HG02852 (cell line): ENCODE measurements around the gene SPINT2.
A peak's percentile ranks its signal among the peaks of the same experiment; 100 is the strongest.
"Not testable (repeated sequence)": the region's sequence is repeated elsewhere in the genome, so short reads cannot be mapped to it uniquely, and the experiment has no call there.

Experiments used
- ATAC-seq: cut with Tn5 transposase; IDR thresholded peaks from one replicate; pipeline ENCODE4 v1.9.1; 2021; ENCODE audit warnings: mild to moderate bottlenecking, moderate library complexity; ENCODE audit not compliant: unreplicated experiment

SPINT2 gene

DNA sequence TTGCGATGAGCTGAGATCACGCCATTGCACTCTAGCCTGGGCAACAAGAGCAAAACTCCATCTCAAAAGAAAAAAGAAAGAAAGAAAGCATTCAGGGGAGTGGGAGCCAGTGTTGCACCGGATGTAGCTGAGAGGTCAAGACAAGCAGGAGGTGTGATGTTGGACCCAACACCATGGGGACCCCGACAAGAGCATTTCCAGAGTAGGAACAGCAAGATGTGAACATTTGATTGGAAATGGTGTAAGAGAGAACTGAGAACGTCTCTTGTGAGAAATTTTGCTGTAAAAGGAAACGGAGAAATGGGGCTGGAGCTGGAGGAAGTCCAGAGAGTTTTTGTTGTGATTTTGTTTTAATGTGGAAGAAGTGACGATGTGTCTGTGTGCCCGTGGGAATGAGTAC lies 24.6 kb upstream of the SPINT2 start:
- ATAC-seq = no peak

DNA sequence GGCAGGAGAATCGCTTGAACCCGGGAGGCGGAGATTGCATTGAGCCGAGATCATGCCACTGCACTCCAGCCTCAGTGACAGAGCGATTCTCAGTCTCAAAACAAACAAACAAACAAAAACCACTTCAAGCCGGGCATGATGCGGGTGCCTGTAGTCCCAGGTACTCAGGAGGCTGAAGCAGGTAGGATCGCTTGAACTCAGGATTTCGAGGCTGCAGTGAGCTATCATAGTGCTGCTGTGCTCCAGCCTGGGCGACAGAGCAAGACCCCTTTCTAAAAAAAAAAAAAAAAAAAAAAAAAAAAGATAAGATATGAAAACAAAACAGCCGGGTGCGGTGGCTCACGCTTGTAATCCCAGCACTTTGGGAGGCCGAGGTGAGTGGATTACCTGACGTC lies 21.1 kb upstream of the SPINT2 start:
- no peak for ATAC-seq

GRCh38 chr19:38245826-38246498 lies 18.4 kb upstream of the SPINT2 start:
- ATAC-seq = no peak

GRCh38 chr19:38247126-38247525 lies 17.2 kb upstream of the SPINT2 start:
- ATAC-seq = no peak

DNA sequence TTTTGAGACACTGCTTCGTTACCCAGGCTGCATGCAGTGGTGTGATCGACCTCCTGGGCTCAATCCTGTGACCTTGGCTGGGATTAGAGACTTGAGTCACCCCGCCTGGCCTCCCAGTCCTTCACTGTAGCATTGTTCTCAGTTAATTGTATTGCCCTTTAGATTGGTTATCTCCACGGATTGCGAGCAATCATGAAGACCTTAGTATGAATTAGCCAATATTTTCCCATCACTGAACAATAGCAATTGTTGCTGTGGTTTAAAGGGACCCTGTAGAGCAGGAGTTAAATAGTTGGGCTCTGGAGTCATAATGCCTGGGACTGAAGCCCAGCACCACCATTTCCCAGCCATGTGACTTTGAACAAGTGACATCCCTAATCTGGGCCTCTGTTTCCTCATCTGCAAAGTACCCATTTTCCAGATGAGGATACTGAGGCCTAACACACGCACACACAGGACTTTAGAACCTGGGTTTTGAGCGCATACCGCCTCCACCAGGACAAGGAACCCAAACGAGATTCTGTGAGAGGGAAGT lies 16.6 kb upstream of the SPINT2 start:
- no peak for ATAC-seq

DNA sequence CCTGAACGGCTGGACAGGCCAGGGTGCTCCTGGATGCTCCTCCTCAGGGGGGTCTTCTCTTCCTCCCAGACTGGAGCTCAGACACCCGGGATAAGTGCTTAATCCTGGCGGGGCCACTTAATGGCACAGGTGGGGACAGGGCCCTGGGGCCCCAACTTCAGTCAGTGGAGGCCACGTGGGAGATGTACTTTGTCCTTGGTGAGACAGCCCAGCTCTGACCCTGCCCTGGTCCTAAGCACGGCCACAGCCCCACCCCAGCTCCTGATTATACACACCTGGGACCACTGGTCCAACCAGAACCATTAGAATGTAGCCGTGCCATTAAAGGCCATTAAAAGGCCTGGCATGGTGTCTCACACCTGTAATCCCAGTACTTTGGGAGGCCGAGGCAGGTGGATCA lies 16.0 kb upstream of the SPINT2 start:
- ATAC-seq = no peak

- no peak for ATAC-seq
Measured at GRCh38 chr19:38250428-38250820, 13.9 kb upstream of the SPINT2 start.

- no peak for ATAC-seq
Measured at GRCh38 chr19:38250821-38251563, 13.4 kb upstream of the SPINT2 start.

GRCh38 chr19:38251564-38252051 lies 12.8 kb upstream of the SPINT2 start:
- ATAC-seq = no peak

GRCh38 chr19:38252385-38252784 lies 12.0 kb upstream of the SPINT2 start:
- no peak for ATAC-seq

DNA sequence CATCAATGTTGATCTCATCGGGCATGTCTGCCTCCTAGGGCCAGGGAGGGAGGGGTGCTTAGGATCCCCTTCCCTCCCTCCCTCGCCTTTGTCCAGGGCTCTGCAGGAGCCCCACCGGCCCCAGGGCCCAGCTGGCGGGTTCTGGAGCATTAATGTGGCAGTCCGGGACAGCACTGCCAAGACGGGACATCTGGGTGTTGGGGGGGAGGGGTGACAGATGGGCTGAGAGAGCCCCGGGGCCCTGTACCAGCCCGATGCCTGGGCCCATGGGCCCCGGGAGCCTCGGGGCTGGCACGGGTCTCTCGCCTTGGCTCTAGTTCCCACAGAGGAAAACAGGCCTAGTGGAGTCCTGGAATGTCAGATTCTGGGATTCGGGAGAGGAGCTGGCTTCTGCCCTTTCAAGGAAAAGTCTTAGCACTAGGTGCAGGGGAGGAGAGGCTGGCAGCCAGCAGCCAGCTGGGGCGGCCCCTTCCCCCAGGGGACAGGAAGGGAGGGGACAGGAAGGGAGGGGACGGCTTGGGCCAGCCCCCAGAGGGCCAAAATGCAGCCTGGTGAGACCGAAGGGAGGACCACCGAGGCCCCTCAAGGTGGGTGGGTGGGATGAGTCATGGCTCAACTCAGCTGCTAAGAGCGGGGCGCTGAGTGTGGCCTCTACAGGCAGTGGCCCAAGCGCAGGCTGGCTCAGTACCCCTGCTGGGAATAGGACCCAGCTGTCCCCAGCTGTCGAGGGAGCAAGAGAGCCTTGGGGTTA lies 11.3 kb upstream of the SPINT2 start:
- no peak for ATAC-seq

DNA sequence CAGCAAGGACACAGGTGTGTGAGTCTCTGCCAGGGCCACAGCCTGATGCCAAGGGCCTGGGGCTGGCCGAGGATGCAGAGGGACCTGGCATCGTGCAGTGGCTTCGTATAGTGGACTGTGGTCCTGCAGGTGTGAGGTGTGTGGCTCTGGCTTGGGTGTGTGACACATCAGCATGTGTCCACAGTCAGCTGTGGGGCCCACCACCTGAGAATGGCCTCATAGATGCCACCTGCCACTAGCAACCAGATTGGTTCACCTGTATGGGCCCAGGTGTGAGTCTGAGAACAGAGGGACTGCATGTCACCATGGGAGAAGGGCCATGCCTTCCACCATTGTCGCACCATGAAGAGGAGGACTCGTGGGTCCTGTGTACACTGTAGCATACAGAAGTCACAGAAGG lies 10.6 kb upstream of the SPINT2 start:
- ATAC-seq = no peak

DNA sequence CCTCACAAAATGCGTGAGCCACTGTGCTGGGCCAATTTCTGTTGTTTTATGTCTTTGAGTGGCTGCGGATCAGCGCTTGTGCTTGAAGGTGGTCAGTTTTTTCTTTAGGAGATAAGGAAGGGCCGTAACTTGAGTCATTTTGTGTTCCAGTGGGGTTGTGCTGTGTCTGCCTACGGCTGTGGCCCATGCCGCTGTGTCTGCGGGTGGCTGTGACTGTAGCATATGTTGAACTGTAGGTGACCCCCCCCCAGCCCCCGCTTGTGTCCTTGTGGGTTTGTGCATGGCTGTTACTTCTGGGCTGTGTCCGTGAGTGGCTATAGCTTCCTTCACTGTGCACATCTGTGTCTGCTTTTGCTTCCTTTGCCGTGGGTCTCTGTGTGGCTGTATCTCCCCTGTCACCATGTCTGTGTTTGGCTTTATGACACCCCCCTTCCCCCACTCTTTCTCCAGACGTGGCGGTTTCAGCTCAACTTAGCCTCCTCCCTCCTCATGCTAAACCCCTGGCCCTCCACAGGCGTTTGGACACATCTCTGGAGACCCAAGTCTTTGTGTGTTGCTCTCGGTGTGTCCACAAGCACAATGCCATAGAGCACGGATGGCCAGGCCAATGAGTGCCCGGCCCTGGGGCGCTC lies 8.9 kb upstream of the SPINT2 start:
- ATAC-seq = no peak

DNA sequence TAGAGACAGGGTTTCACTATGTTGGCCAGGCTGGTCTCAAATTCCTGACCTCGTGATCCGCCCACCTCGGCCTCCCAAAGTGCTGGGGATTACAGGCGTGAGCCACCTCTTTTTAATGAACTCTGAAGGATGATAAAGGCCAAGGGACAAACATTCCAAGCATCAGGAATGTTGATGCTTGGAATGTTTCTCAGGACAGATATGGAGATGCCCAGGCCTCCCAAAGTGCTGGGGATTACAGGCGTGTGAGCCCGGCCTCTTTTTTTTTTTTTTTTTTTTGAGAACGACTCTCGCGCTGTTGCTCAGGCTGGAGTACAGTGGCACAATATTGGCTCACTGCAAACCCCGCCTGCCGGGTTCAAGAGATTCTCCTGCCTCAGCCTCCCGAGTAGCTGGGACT lies 2.4 kb upstream of the SPINT2 start:
- not testable (repeated sequence) for ATAC-seq

DNA sequence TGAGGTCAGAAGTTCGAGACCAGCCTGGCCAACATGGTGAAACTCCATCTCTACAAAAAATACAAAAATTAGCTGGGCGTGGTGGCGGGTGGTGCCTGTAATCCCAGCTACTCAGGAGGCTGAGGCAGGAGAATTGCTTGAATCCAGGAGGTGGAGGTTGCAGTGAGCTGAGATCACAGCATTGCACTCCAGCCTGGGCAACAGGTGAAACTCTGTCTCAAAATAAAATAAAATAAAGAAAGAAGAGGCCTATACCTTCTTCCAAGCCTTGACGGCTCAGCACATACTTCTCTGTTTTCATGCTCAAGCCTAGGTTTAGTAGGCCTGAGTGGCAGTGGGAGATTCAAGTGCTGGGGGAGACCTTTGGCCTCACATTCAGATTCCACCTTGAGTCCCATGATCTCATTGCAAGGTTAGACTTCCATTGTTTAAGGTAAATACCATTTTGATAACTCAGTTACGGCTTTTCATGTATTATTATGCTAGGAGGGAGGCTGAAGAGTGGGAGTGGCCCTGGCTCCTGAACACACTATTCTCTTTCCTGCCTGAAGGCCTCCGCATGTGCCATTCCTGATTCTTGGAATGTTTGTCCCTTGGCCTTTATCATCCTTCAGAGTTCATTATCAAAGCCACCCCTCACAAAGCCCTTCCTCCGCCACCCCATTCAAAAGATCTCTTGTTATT lies 1.6 kb upstream of the SPINT2 start:
- ATAC-seq = no peak

DNA sequence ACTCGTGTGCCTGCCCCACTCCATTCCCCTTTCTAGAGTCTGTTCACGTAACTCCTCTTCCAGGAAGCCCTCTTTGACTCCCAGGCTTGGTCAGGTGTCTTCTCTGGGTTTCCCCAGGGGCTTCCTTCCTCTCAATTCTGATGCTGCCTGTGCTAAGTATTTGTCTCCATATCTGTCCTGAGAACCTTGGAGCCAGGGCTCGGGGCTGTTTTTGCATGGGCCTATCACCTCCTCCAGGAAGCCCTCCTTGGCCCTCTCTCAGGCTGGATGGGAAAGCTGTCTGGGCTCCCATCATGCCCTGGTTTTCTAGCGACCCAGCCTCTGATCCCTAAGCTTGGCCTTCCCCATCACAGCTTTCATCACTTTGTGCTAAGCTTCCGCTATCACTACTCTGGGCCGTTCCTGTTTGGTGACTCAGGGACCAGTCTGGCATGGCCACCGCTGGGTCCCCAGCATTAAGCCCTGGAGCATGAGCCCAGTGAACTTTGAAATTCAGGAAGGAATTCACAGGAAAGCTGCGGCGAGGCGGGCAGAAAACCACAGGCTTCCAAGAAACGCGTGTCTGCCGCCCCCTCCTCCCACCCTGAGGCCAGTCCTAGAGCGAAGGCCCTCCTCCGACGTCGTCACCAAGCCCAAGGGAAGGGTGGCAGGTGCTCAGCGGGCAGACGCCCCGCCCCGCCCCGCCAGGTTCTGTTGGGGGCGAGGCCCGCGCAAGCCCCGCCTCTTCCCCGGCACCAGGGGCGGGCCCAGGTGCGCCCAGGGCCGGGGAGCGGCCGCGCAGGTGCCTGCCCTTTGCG lies 486 bp upstream of the SPINT2 start:
- ATAC-seq = peak; percentile 44

- ATAC-seq = no peak
Measured at GRCh38 chr19:38265213-38265861, 964 bp downstream of the SPINT2 start.

DNA sequence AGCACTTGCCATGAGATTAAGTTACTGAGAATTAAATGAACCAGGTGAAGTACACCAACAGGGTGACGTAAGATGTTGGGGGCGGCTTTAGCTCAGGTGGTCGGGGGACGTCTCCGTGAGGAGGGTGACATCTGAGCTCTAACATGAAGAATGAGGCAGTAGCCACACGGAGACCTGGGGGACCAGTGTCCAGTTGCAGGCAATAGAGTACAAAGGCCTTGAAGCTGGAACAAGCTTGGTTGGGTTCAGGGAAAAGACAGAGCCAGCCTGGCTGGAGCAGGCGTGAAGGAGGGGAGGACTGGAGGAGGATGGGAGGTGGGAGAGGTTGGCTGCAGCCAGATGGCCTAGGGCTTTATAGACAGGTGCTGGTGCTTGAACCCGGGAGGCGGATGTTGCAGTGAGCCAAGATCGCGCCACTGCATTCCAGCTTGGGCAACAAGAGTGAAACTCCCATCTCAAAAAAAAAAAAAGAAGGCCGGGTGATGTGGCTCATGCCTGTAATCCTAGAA lies 1.6 kb downstream of the SPINT2 start:
- no peak for ATAC-seq
